WTC11 (cell line): Measurements from ENCODE around the gene PPARA.

Experiments used
- ATF1 ChIP-seq: sonication (generic); formaldehyde crosslinking; IDR thresholded peaks from 2 replicates; pipeline ENCODE4 v1.8.1; 2023; ENCODE audit warnings: mild to moderate bottlenecking, moderate library complexity, missing genetic modification reagents
- FOXK1 ChIP-seq: sonication (generic); formaldehyde crosslinking; IDR thresholded peaks from 2 replicates; pipeline ENCODE4 v1.8.0; 2022; ENCODE audit warnings: mild to moderate bottlenecking, moderate library complexity, missing genetic modification reagents
- TF ChIP-seq, protein P1 (sequence below): fragments of 200-600 bp; IDR thresholded peaks from 2 replicates; pipeline ENCODE4 v1.8.0; 2022; ENCODE audit warnings: antibody characterized with exemption

DNA sequence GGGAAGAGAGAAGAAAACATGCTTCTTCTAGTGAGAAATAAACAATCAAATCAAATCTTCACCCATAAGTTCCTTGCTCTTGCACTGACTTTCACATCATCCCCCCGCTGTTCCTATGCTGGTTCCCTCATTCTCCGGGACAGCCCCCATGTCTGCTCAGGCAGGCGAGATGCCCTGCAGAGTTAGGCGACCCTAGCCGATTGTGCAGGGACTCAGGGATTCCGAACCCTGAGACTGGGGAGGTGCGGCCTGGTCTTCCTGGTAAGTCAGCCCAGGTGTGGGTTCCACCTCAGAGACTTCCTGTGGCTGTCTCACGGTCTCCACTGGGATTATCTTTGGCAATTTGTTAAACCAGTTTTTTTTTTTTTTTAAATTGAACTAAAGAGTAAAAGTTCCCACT lies 124.1 kb downstream of the PPARA start:
- TF ChIP-seq, protein P1, sequence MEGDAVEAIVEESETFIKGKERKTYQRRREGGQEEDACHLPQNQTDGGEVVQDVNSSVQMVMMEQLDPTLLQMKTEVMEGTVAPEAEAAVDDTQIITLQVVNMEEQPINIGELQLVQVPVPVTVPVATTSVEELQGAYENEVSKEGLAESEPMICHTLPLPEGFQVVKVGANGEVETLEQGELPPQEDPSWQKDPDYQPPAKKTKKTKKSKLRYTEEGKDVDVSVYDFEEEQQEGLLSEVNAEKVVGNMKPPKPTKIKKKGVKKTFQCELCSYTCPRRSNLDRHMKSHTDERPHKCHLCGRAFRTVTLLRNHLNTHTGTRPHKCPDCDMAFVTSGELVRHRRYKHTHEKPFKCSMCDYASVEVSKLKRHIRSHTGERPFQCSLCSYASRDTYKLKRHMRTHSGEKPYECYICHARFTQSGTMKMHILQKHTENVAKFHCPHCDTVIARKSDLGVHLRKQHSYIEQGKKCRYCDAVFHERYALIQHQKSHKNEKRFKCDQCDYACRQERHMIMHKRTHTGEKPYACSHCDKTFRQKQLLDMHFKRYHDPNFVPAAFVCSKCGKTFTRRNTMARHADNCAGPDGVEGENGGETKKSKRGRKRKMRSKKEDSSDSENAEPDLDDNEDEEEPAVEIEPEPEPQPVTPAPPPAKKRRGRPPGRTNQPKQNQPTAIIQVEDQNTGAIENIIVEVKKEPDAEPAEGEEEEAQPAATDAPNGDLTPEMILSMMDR = no peak
- TF ChIP-seq FOXK1 (CRISPR knock-in tag) (no peak), ATF1 (no peak)
